ENCODE data around the gene DNAJC15. TPM values are rescaled to one million over a fixed set of nuclear protein-coding genes. Genes with fewer than 3 reads are reported as not detected.
"Not testable (repeated sequence)": the region's sequence is repeated elsewhere in the genome, so short reads cannot be mapped to it uniquely, and the experiment has no call there.

Gene DNAJC15
- total RNA-seq: 20.7 TPM
- long read RNA-seq, full-length matches to known transcripts: 65 of 68 reads
- long read RNA-seq, partial matches to known transcripts: 0 of 68 reads
- long read RNA-seq, other reads (novel, unspliced or antisense): 3 of 68 reads

GRCh38 chr13:43023289-43023963 is at the start of gene DNAJC15:
Gene DNAJC15 (plus strand): TSS chr13:43023586. CDS start chr13:43023627, 41 bp downstream.
- intact Hi-C loops (cut with DNase I): no loop called here
- peak; percentile 86 for DNase-seq (ENCODE audit: low spot score)

- intact Hi-C loops (cut with DNase I): no loop called here
- DNase-seq (ENCODE audit: low spot score): no peak
Measured at GRCh38 chr13:42976066-42976465, 47.3 kb upstream of the DNAJC15 start.

GRCh38 chr13:42977219-42977659 is 46.1 kb upstream of the DNAJC15 start:
- no peak for DNase-seq (ENCODE audit: low spot score)
- intact Hi-C loops (cut with DNase I): no loop called here

GRCh38 chr13:42981317-42981716 is 42.1 kb upstream of the DNAJC15 start:
- DNase-seq (ENCODE audit: low spot score): no peak
- intact Hi-C loops (cut with DNase I): no loop called here

- no peak for DNase-seq (ENCODE audit: low spot score)
- intact Hi-C loops (cut with DNase I): no loop called here
Measured at GRCh38 chr13:42981853-42982252, 41.5 kb upstream of the DNAJC15 start.

- intact Hi-C loops (cut with DNase I): no loop called here
- DNase-seq (ENCODE audit: low spot score): no peak
Measured at GRCh38 chr13:42984026-42984425, 39.4 kb upstream of the DNAJC15 start.

GRCh38 chr13:42984691-42985090 is 38.7 kb upstream of the DNAJC15 start:
- intact Hi-C loops (cut with DNase I): no loop called here
- DNase-seq (ENCODE audit: low spot score): no peak

GRCh38 chr13:42985312-42986175 is 37.8 kb upstream of the DNAJC15 start:
- no peak for DNase-seq (ENCODE audit: low spot score)
- intact Hi-C loops (cut with DNase I): no loop called here

- DNase-seq (ENCODE audit: low spot score): no peak
- intact Hi-C loops (cut with DNase I): no loop called here
Measured at GRCh38 chr13:42986176-42986574, 37.2 kb upstream of the DNAJC15 start.

GRCh38 chr13:42990291-42991232 is 32.8 kb upstream of the DNAJC15 start:
- DNase-seq (ENCODE audit: low spot score): no peak
- intact Hi-C loops (cut with DNase I): no loop called here

- DNase-seq (ENCODE audit: low spot score); intact Hi-C loops (cut with DNase I): not testable (repeated sequence)
Measured at GRCh38 chr13:42991233-42991897, 32.0 kb upstream of the DNAJC15 start.

- peak; percentile 84 for DNase-seq (ENCODE audit: low spot score)
- intact Hi-C loops (cut with DNase I): no loop called here
Measured at GRCh38 chr13:42991898-42992763, 31.3 kb upstream of the DNAJC15 start, which contains the start of gene EPSTI1. Gene EPSTI1 (minus strand): TSS chr13:42992241. CDS start chr13:42992165, 76 bp downstream.

- intact Hi-C loops (cut with DNase I): no loop called here
- DNase-seq (ENCODE audit: low spot score): no peak
Measured at GRCh38 chr13:42992764-42993122, 30.6 kb upstream of the DNAJC15 start.

GRCh38 chr13:42994878-42995277 is 28.5 kb upstream of the DNAJC15 start:
- no peak for DNase-seq (ENCODE audit: low spot score)
- intact Hi-C loops (cut with DNase I): no loop called here

- DNase-seq (ENCODE audit: low spot score): no peak
- intact Hi-C loops (cut with DNase I): no loop called here
Measured at GRCh38 chr13:42996584-42996983, 26.8 kb upstream of the DNAJC15 start.

GRCh38 chr13:42997381-42997780 is 26.0 kb upstream of the DNAJC15 start:
- intact Hi-C loops (cut with DNase I): no loop called here
- no peak for DNase-seq (ENCODE audit: low spot score)

GRCh38 chr13:42999491-42999890 is 23.9 kb upstream of the DNAJC15 start:
- DNase-seq (ENCODE audit: low spot score): no peak
- intact Hi-C loops (cut with DNase I): no loop called here

- intact Hi-C loops (cut with DNase I): no loop called here
- DNase-seq (ENCODE audit: low spot score): no peak
Measured at GRCh38 chr13:43000676-43001075, 22.7 kb upstream of the DNAJC15 start.
